ENCODE measurements around the gene GTF2I. TPM values are rescaled to one million over a fixed set of nuclear protein-coding genes. Genes with fewer than 3 reads are reported as not detected.
"Not testable (repeated sequence)": the region's sequence is repeated elsewhere in the genome, so short reads cannot be mapped to it uniquely, and the experiment has no call there.

Gene GTF2I
- total RNA-seq, 2 experiments from 2014 or later = 125 to 130 TPM

DNA sequence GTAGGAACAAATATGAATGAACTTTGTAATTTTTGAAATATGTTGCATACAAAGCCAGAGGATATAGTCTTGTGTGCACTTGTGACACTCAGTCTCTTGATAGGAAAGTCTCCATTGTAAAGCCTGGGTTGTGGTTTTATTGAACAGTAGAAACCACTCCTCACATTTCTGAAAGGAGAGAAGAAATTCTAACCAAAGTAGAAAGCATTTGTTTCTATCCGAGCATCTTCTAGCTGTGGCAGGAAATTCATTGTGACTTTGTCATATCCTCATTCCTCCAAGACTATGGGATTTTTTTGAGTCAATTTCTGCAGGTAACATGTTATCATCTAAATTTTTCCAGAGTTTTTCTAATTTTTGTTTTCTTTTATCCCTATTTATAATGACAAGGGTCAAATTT is 60.8 kb downstream of the GTF2I start:
- CTCF ChIA-PET = no interaction called here
- ATAC-seq (no peak), DNase-seq (no peak)
- H3K9me3 Mint-ChIP-seq (ENCODE audit: low read depth) = no peaks in the 10 kb centered on the region
- H3K27me3 Mint-ChIP-seq = no peaks in the 10 kb centered on the region
- POLR2A ChIA-PET = no interaction called here
- intact Hi-C loops (cut with DNase I, micrococcal nuclease) = no loop called here
- peaks cover 42% of the 10 kb centered on the region for H3K36me3 Mint-ChIP-seq (ENCODE audit: low read depth)
- H3K4me3 Mint-ChIP-seq = no peak overlapping the region
- peaks cover 10% of the 10 kb centered on the region for H3K4me1 Mint-ChIP-seq
- peak overlapping the region; percentile 21 for H3K27ac Mint-ChIP-seq

GRCh38 chr7:74722153-74722552 is 64.6 kb downstream of the GTF2I start:
- no peak overlapping the region for H3K4me3 Mint-ChIP-seq
- no peaks in the 10 kb centered on the region for H3K27me3 Mint-ChIP-seq
- ATAC-seq (no peak), DNase-seq (no peak)
- peaks cover 9% of the 10 kb centered on the region for H3K4me1 Mint-ChIP-seq
- no peaks in the 10 kb centered on the region for H3K9me3 Mint-ChIP-seq (ENCODE audit: low read depth)
- no peak overlapping the region for H3K27ac Mint-ChIP-seq
- CTCF ChIA-PET = no interaction called here
- POLR2A ChIA-PET = no interaction called here
- intact Hi-C loops (cut with DNase I, micrococcal nuclease) = no loop called here
- H3K36me3 Mint-ChIP-seq (ENCODE audit: low read depth) = peaks cover 20% of the 10 kb centered on the region

DNA sequence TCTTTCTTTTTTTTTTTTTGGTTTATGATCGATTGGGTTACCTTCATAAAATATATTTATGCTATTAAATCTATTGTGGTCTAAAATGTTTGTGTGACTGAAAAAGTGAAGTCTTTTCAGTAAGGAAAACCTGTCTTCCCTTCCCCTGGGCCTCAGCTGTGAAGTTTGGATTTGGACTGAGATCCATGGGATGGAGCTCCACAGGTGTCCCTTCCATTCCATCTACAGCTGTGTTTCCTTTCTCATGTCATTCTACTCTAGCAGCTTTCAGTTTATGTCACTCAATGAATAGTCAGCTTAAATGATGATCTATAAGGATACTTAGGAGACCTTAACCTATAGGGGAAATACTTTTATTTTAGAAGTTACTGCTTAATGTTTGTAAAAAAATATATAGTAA is 68.3 kb downstream of the GTF2I start:
- Mint-ChIP-seq H3K36me3 (ENCODE audit: low read depth) (peaks cover 6% of the 10 kb centered on the region), H3K27me3 (no peaks in the 10 kb centered on the region), H3K27ac (no peak overlapping the region), H3K9me3 (ENCODE audit: low read depth) (no peaks in the 10 kb centered on the region), H3K4me1 (no peaks in the 10 kb centered on the region), H3K4me3 (no peak overlapping the region)
- ATAC-seq (no peak), DNase-seq (no peak)
- intact Hi-C loops (cut with DNase I, micrococcal nuclease) = no loop called here
- ChIA-PET POLR2A (no interaction called here), CTCF (no interaction called here)

DNA sequence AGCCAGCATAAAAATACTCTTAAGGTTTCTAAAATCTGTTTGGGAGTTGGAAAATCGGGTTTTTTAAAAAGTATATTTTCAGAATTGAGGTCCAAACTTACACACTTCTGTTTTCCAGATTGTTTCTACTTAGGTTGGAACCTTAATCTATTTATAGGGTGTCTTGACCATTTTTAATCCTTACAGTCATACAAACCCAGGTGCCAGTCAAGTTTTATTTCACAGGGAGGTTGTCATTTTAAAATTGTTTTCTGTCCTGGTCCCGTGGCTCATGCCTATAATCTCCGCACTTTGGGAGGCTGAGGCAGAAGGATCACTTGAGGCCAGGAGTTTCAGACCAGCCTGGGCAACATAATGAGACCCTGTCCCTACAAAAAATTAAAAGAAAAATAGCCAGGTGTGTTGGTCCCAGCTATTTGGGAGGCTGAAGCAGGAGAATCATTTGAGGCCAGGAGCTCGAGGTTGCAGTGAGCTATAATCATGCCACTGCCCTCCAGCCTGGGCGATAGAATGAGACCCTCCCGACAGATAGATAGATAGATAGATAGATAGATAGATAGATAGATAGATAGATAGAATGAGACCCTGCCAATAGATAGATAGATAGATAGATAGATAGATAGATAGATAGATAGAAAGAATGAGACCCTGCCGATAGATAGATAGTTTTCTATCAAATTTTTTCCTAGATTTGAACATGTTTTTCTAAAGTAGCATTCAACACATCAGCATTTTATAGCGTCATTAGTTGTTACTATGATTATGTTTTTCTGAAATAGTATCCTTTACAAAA is 69.0 kb downstream of the GTF2I start:
- ATAC-seq = no peak
- DNase-seq = no peak
- intact Hi-C loops (cut with DNase I, micrococcal nuclease) = no loop called here
- Mint-ChIP-seq H3K36me3 (ENCODE audit: low read depth) (peaks cover 8% of the 10 kb centered on the region), H3K27ac (no peak overlapping the region), H3K9me3 (ENCODE audit: low read depth) (no peaks in the 10 kb centered on the region), H3K27me3 (no peaks in the 10 kb centered on the region), H3K4me1 (no peaks in the 10 kb centered on the region), H3K4me3 (no peak overlapping the region)
- POLR2A ChIA-PET = no interaction called here
- CTCF ChIA-PET = no interaction called here

- H3K36me3 Mint-ChIP-seq (ENCODE audit: low read depth); H3K4me1 Mint-ChIP-seq; ATAC-seq; H3K27ac Mint-ChIP-seq; intact Hi-C loops (cut with DNase I, micrococcal nuclease); DNase-seq; CTCF ChIA-PET; H3K27me3 Mint-ChIP-seq; H3K9me3 Mint-ChIP-seq (ENCODE audit: low read depth); H3K4me3 Mint-ChIP-seq; POLR2A ChIA-PET: not testable (repeated sequence)
These were observed 71.2 kb downstream of the GTF2I start for GRCh38 chr7:74728686-74729085.

DNA sequence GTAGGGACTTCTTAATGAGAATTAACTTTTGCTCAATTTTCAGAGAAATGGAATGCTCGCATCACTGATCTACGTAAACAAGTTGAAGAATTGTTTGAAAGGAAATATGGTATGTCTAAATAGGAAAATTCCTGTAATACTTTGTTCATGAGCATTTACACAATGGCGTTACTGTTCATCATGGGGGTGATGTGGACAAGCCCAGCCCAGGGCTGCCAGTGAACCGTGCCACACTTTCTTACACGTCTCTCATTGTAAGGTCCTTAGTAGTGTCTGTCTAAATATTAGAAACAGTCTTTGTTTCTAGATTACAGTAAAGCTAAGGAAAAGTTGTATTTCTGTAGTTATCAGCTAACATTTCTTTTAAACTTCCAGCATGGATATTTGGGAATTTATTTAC is 72.7 kb downstream of the GTF2I start:
- H3K27ac Mint-ChIP-seq; H3K4me1 Mint-ChIP-seq; intact Hi-C loops (cut with DNase I, micrococcal nuclease); H3K36me3 Mint-ChIP-seq (ENCODE audit: low read depth); H3K4me3 Mint-ChIP-seq; ATAC-seq; H3K9me3 Mint-ChIP-seq (ENCODE audit: low read depth); DNase-seq; CTCF ChIA-PET; POLR2A ChIA-PET; H3K27me3 Mint-ChIP-seq: not testable (repeated sequence)

DNA sequence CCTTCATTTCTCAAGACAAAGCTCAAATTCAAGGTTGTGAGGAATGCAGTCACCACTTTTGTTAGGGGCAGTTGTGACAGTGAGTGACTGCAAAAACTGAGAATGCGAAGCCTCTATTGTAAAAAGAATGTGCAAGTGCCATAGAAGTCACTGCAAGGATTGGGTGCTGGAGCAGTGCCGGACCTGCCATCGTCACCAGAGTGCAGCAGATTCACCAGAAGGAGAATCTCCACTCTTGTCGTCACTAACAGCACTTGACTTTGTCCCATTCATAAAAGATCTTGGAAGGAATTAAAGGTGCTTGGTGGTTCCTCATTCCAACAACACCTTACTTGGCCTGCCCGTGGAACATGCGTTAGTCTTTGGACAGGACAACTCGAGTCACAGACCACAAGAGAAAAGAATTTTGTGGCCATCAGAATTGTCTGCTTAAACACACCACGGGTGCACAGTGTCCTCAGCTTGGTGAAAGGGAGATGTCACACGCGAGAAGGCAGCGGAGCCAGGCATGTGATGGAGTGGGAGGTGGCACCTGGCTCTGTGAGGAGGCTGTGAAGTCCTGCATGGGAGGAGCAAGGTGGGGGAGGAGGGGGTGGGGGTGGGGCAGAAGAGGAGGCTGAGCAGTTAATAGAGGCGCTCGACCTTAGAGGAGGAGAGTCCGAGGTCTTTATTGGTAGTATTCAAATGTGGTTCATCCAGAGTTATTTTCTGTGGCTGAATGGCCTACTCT is 82.6 kb downstream of the GTF2I start:
- H3K36me3 Mint-ChIP-seq (ENCODE audit: low read depth); H3K4me3 Mint-ChIP-seq; POLR2A ChIA-PET; CTCF ChIA-PET; H3K9me3 Mint-ChIP-seq (ENCODE audit: low read depth); DNase-seq; H3K4me1 Mint-ChIP-seq; ATAC-seq; H3K27ac Mint-ChIP-seq; intact Hi-C loops (cut with DNase I, micrococcal nuclease); H3K27me3 Mint-ChIP-seq: not testable (repeated sequence)

DNA sequence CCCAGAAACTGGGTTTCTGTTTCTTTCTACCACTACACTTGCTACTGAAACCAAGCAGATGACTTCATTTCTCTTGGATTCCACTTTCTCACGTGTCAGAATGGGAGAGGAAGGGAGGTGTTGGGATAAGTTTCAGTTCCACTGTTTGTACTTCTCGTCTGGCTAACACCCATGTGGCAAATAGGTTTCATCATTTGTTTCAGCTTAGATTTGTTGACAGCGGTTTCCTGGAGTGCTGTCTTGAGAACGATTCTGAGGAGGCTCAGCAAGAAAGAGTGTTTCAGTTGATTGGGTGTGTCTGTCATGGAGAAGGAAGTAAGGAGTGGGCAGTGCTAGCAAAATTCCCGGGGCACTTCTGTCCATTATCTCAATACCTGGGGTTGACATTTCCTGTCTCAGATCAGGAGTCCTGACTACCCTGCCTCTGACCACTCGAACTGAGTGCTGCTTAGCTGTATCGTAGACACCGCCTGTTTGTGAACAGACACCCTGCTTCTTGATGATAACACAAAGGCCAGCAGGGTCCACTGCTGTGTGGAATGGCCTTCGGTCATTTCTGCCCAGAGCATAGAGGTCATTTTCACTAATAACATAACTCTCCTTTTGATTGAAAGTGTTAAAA is 86.5 kb downstream of the GTF2I start:
- CTCF ChIA-PET; H3K36me3 Mint-ChIP-seq (ENCODE audit: low read depth); ATAC-seq; intact Hi-C loops (cut with DNase I, micrococcal nuclease); H3K4me1 Mint-ChIP-seq; H3K27ac Mint-ChIP-seq; H3K27me3 Mint-ChIP-seq; DNase-seq; H3K4me3 Mint-ChIP-seq; H3K9me3 Mint-ChIP-seq (ENCODE audit: low read depth); POLR2A ChIA-PET: not testable (repeated sequence)

GRCh38 chr7:74753921-74754482 is 96.5 kb downstream of the GTF2I start:
- H3K4me1 Mint-ChIP-seq; H3K36me3 Mint-ChIP-seq (ENCODE audit: low read depth); DNase-seq; H3K4me3 Mint-ChIP-seq; CTCF ChIA-PET; H3K27me3 Mint-ChIP-seq; POLR2A ChIA-PET; H3K9me3 Mint-ChIP-seq (ENCODE audit: low read depth); H3K27ac Mint-ChIP-seq; ATAC-seq; intact Hi-C loops (cut with DNase I, micrococcal nuclease): not testable (repeated sequence)

DNA sequence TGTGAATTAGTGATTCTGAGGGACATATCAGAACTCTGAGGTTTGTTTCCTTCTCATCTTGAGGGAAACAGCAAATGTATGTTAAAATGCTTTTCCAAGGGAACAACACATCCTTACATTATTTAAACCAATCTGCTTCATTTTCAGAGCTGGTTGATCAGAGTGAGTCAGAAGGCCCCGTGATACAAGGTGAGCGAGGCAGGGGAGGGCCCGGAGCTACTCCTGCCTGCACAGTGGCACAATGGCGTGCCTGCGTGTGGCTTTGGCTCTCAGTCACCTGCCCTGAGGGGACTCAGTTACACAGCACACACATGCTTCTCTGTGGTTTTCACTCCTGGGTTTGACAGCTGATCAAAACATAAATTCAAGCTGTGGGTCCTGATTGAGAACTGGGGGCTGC is 99.2 kb downstream of the GTF2I start:
- intact Hi-C loops (cut with DNase I, micrococcal nuclease); H3K4me3 Mint-ChIP-seq; POLR2A ChIA-PET; H3K36me3 Mint-ChIP-seq (ENCODE audit: low read depth); H3K9me3 Mint-ChIP-seq (ENCODE audit: low read depth); CTCF ChIA-PET; H3K4me1 Mint-ChIP-seq; H3K27me3 Mint-ChIP-seq; H3K27ac Mint-ChIP-seq; ATAC-seq; DNase-seq: not testable (repeated sequence)

DNA sequence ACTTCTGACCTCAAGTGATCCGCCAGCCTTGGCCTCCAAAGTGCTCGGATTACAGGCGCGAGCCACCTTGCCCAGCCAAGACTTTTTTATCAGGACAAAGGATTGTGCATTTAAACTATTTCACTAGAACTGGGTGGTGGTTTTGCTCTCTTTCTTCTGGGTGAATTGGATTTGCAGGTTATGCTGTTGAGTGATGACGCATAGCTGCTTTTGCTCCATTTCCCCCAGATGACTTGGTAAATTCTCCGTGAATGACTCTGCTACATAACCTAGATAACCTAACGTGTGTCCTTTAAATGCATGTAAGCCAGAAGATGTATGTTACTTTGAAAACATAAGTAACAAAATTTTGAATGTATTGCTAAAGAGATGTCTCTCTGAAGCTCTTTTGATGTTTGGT is 100.8 kb downstream of the GTF2I start:
- CTCF ChIA-PET = not testable (repeated sequence)

DNA sequence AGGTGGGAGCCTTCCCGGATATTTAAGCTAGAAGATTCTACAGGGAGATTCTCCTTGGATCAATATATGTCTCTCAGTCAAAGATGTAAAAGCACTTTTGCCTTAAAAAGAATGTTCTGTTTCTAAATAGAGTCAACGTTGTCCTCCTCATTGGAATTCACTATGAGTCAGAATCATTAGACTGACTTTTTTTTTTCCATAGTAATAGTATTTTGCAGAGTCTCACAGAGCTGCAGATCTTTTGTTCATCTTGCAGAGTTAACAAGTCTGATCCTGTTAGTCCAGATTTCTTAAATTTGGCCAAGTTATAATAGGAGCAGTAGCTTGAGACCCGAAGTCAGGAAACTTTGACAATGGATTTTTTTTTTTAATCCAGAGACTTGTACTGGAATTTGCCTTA is 101.5 kb downstream of the GTF2I start:
- H3K27me3 Mint-ChIP-seq; H3K9me3 Mint-ChIP-seq (ENCODE audit: low read depth); H3K27ac Mint-ChIP-seq; ATAC-seq; DNase-seq; POLR2A ChIA-PET; CTCF ChIA-PET; H3K4me3 Mint-ChIP-seq; H3K36me3 Mint-ChIP-seq (ENCODE audit: low read depth); intact Hi-C loops (cut with DNase I, micrococcal nuclease); H3K4me1 Mint-ChIP-seq: not testable (repeated sequence)

More for the DNA sequence above, 100.8 kb downstream of the GTF2I start:
- intact Hi-C loops (cut with DNase I, micrococcal nuclease); POLR2A ChIA-PET; H3K4me1 Mint-ChIP-seq; H3K9me3 Mint-ChIP-seq (ENCODE audit: low read depth); H3K27me3 Mint-ChIP-seq; DNase-seq; ATAC-seq; H3K36me3 Mint-ChIP-seq (ENCODE audit: low read depth); H3K27ac Mint-ChIP-seq; H3K4me3 Mint-ChIP-seq: not testable (repeated sequence)
